GM12878 (cell line): ENCODE measurements around the gene FBN3. TPM values are rescaled to one million over a fixed set of nuclear protein-coding genes. Genes with fewer than 3 reads are reported as not detected.

ENCODE experiments used
- ATAC-seq: fragments of 200-7000 bp; cut with Tn5 transposase; 3 replicates; pipeline ENCODE4 v1.9.1; 2020; ENCODE audit warnings: mild to moderate bottlenecking, moderate library complexity
- BruUV-seq: library from RNA; stranded (reverse); fragments of 400-500 nt; replicated peaks from 2 replicates; lab custom pipeline; 2021; lab: Mats Ljungman, UMichigan
- CTCF ChIA-PET: fragments of 300-600 bp; sonication (Branson Sonifier 250); formaldehyde crosslinking; extraction: SDS; loops from one replicate; lab custom pipeline; 2021; ENCODE audit warnings: inconsistent platforms; lab: Yijun Ruan, JAX
- POLR2A ChIA-PET: fragments of 350-600 bp; formaldehyde crosslinking; extraction: SDS; loops from one replicate; lab custom pipeline; 2021; ENCODE audit warnings: inconsistent platforms; lab: Charles Lee
- RAD21 ChIA-PET: fragments of 300-600 bp; sonication (Branson Sonifier 250); formaldehyde crosslinking; loops from one replicate; lab custom pipeline; 2023; ENCODE audit warnings: antibody characterized with exemption; ENCODE audit not compliant: unreplicated experiment; lab: Charles Lee
- SMC1A ChIA-PET: fragments of 300-600 bp; sonication (Branson Sonifier 250); formaldehyde crosslinking; loops from one replicate; lab custom pipeline; 2023; ENCODE audit not compliant: unreplicated experiment, uncharacterized antibody; lab: Charles Lee
- DNase-seq: peaks from one replicate; pipeline ENCODE4 v3.0.0-alpha.2; 2011; ENCODE audit warnings: low read depth, low spot score
- FAIRE-seq: peaks from 3 replicates; lab custom pipeline; 2011; peaks lifted over from hg19 to GRCh38; lab: Jason Lieb, UNC
- H2AFZ ChIP-seq: 2 replicates; pipeline ENCODE4 v1.6.0; 2011; ENCODE audit warnings: low read depth, low read length, control low read depth; ENCODE audit not compliant: control insufficient read depth
- H3K27ac ChIP-seq: 2 replicates; pipeline ENCODE4 v1.5.1; 2011; ENCODE audit warnings: control low read depth; ENCODE audit not compliant: control insufficient read depth, insufficient read depth
- H3K27me3 ChIP-seq, 2 experiments: replicated peaks in 1 of 2; 2 replicates each; pipeline versions ENCODE4 v1.6.0 to v1.6.1; 2011; ENCODE audit warnings: low read length in 1 of 2; ENCODE audit not compliant: control insufficient read depth in 2 of 2, insufficient read depth in 2 of 2
- H3K36me3 ChIP-seq, 2 experiments: 2 replicates each; pipeline ENCODE4 v1.5.1; 2011; ENCODE audit warnings: low read length in 1 of 2; ENCODE audit not compliant: control insufficient read depth in 2 of 2, insufficient read depth in 2 of 2
- H3K4me1 ChIP-seq: 2 replicates; pipeline ENCODE4 v1.6.1; 2011; ENCODE audit warnings: mild to moderate bottlenecking, low read length, moderate library complexity, mixed read lengths; ENCODE audit not compliant: control insufficient read depth, insufficient read depth
- H3K4me2 ChIP-seq: 2 replicates; pipeline ENCODE4 v1.6.0; 2011; ENCODE audit warnings: control low read depth; ENCODE audit not compliant: control insufficient read depth, insufficient read depth
- H3K4me3 ChIP-seq: fragments of 200-600 bp; sonication (generic); 2 replicates; pipeline ENCODE4 v1.5.1; 2016
- H3K79me2 ChIP-seq: 2 replicates; pipeline ENCODE4 v1.6.0; 2011; ENCODE audit warnings: low read length; ENCODE audit not compliant: control insufficient read depth, insufficient read depth
- H3K9ac ChIP-seq: 2 replicates; pipeline ENCODE4 v1.8.0; 2011; ENCODE audit warnings: low read length, control low read depth, mixed read lengths; ENCODE audit not compliant: control insufficient read depth, insufficient read depth
- H3K9me3 ChIP-seq: replicated peaks from 3 replicates; pipeline ENCODE4 v1.5.1; 2011; ENCODE audit warnings: mild to moderate bottlenecking, low read length; ENCODE audit not compliant: control insufficient read depth, insufficient read depth
- H4K20me1 ChIP-seq: 2 replicates; pipeline ENCODE4 v1.6.0; 2011; ENCODE audit not compliant: control insufficient read depth, insufficient read depth
- JUND ChIP-seq: IDR thresholded peaks from 2 replicates; pipeline ENCODE4 v1.6.1; 2012; ENCODE audit warnings: low read depth, mild to moderate bottlenecking, low read length, improper control_type of control experiment, moderate library complexity
- MYC ChIP-seq: IDR thresholded peaks from 2 replicates; pipeline ENCODE4 v1.6.1; 2011; ENCODE audit warnings: mild to moderate bottlenecking, low read length, moderate library complexity, inconsistent platforms; ENCODE audit not compliant: insufficient read depth, insufficient replicate concordance, insufficient read length, severe bottlenecking
- NBN ChIP-seq: fragments of 450-650 bp; IDR thresholded peaks from 2 replicates; pipeline ENCODE4 v1.6.1; 2016
- NFIC ChIP-seq: IDR thresholded peaks from 2 replicates; pipeline ENCODE4 v1.6.1; 2012; ENCODE audit warnings: low read depth, mild to moderate bottlenecking, inconsistent platforms, low read length, moderate library complexity
- PAX5 ChIP-seq: IDR thresholded peaks from 2 replicates; pipeline ENCODE4 v1.6.1; 2011; ENCODE audit warnings: low read depth, low read length, borderline replicate concordance
- POLR2AphosphoS2 ChIP-seq: IDR thresholded peaks from 2 replicates; pipeline ENCODE4 v1.6.1; 2011; ENCODE audit warnings: low read depth, mild to moderate bottlenecking, low read length, improper control_type of control experiment, moderate library complexity
- POU2F2 ChIP-seq: IDR thresholded peaks from 3 replicates; pipeline ENCODE4 v1.6.1; 2011; ENCODE audit warnings: low read depth, mild to moderate bottlenecking, low read length, borderline replicate concordance
- TCF3 ChIP-seq: IDR thresholded peaks from 2 replicates; pipeline ENCODE4 v1.6.1; 2012; ENCODE audit warnings: low read depth, mild to moderate bottlenecking, low read length, borderline replicate concordance; ENCODE audit not compliant: insufficient read depth
- ZNF24 ChIP-seq: fragments of 450-650 bp; IDR thresholded peaks from 2 replicates; pipeline ENCODE4 v1.6.1; 2017; ENCODE audit warnings: antibody characterized with exemption, mild to moderate bottlenecking
- ZNF274 ChIP-seq: IDR thresholded peaks from one replicate; pipeline ENCODE4 v1.8.0; 2011; ENCODE audit not compliant: insufficient read length, insufficient read depth
- WGBS: methylation state at CpG from one replicate; pipeline ENCODE4 v1.1.6; 2016; ENCODE audit warnings: low lambda C conversion rate; ENCODE audit not compliant: insufficient replicate concordance, insufficient coverage; ENCODE audit errors: missing lambda C conversion rate; 5-methylcytosine and 5-hydroxymethylcytosine counted together
- in situ Hi-C: fragments of 300-500 bp; cut with MboI; formaldehyde crosslinking; loops from 9 replicates; pipeline ENCODE4 v1.14.3; 2018; ENCODE audit warnings: mixed read lengths
- intact Hi-C: fragments of 100-400 bp; cut with micrococcal nuclease; formaldehyde crosslinking; loops from one replicate; pipeline ENCODE4 v1.14.2; 2022; ENCODE audit not compliant: unreplicated experiment
- polyA plus RNA-seq, 11 experiments: library from polyadenylated mRNA; depleted of rRNA in 4 of 11; unstranded in 6 of 11; stranded (reverse) in 5 of 11; fragments of >200 nt; fragmentation: Nextera tagmentation in 4 of 11; fragmentation: Illumina TruSeq in 1 of 11; extraction: Ambion mirVana in 4 of 11; extraction: Trizol in 1 of 11; gene quantifications; 1 replicate in 1 of 11; 2 replicates in 10 of 11; pipeline versions ENCODE4 v1.2.1 to v1.2.3, GENCODE V29; 2011 to 2016; ENCODE audit warnings: inconsistent platforms in 2 of 11, missing spikeins in 2 of 11, low read depth in 1 of 11
- total RNA-seq, 4 experiments: library from RNA; depleted of rRNA in 3 of 4; stranded (reverse); fragments of >200 nt in 3 of 4; fragmentation: Illumina TruSeq in 1 of 4; extraction: Trizol in 1 of 4; gene quantifications; 2 replicates each; pipeline versions ENCODE4 v1.2.1 to v1.2.3, GENCODE V29; 2013 to 2021
- TF ChIP-seq, protein P1 (sequence below): fragments of 450-650 bp; IDR thresholded peaks from 2 replicates; pipeline ENCODE4 v1.6.1; 2017; ENCODE audit warnings: mild to moderate bottlenecking, moderate library complexity
- TF ChIP-seq, protein P2 (sequence below): fragments of 450-650 bp; conservative IDR thresholded peaks from 2 replicates; pipeline ENCODE4 v1.6.1; 2017; ENCODE audit warnings: mild to moderate bottlenecking, moderate library complexity

The FBN3 gene
- total and polyA plus RNA-seq, 10 of the 15 experiments (the other 5 are each of a cell fraction or from before 2014, with no cell fraction given) = 0.05 TPM; not detected in 9

DNA sequence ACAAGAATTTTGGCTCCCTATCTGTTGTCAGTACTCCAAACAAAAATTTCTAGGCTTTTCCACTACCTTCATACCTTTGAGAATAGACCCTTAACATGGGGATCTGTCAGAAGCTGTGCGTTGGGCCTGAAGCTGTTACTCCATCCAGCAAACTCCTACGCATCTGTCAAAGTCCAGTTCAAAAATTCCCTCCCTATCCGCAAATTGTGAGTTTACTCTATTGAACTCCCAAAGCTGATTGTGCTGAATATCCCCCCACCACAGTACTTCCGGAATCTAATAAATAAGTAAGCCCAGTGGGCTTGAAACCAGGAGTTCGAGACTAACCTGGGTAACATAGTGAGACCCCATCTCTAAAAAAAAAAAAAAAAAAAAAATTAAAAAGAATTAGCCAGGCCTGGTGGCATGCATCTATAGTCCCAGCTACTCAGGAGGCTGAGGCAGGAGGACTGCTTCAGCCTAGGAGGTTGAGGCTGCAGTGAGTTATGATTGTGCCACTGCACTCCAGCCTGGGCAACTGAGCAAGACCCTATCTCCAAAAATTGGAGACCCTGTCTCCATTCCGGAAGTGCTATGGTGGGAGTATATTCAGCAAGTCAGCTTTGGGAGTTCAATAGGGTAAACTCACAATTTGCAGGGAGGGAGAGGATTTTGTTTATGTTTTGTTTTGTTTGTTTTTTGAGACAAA, 930 bp upstream of the FBN3 start:
- WGBS = 54% methylated on average over 6 of the region's 6 CpGs
- Histone ChIP-seq H4K20me1 (no peaks in the 10 kb centered on the region; the same call in 1 of the 2 replicates), H3K4me3 (no peak overlapping the region), H3K27ac (no peak overlapping the region), H3K9ac (no peak overlapping the region), H3K79me2 (no peaks in the 10 kb centered on the region), H3K4me1 (no peaks in the 10 kb centered on the region), H3K4me2 (no peak overlapping the region), H3K27me3 (peaks cover 6 to 9% of the 10 kb centered on the region in 2 experiments; a peak in 3 of 4 replicates), H2AFZ (no peak overlapping the region), H3K9me3 (no peaks in the 10 kb centered on the region), H3K36me3 (no peaks in the 10 kb centered on the region)
- intact Hi-C loops = loop anchor here (10.0 kb wide), 1 partner anchor 206 kb away; the partner anchor contains the start of gene TIMM44
- BruUV-seq = no TSS peak
- CTCF ChIA-PET = no interaction called here
- ATAC-seq (no peak), FAIRE-seq (no peak), DNase-seq (no peak)
- in situ Hi-C loops = no loop called here
- RAD21 ChIA-PET = interaction anchor here (0.6 to 0.8 kb wide), 2 partner anchors 8 to 19 kb away, joined by 3 to 4 read pairs; no protein-coding TSS in a partner anchor
- SMC1A ChIA-PET = interaction anchor here (0.6 kb wide), 1 partner anchor 173 kb away, joined by 3 read pairs; no protein-coding TSS in a partner anchor
- TF ChIP-seq ZNF274 (no peak), ZNF24 (no peak), NFIC (no peak), JUND (no peak), POLR2AphosphoS2 (no peak), NBN (no peak), TCF3 (no peak), POU2F2 (no peak), PAX5 (no peak), MYC (no peak)
- TF ChIP-seq, protein P1, sequence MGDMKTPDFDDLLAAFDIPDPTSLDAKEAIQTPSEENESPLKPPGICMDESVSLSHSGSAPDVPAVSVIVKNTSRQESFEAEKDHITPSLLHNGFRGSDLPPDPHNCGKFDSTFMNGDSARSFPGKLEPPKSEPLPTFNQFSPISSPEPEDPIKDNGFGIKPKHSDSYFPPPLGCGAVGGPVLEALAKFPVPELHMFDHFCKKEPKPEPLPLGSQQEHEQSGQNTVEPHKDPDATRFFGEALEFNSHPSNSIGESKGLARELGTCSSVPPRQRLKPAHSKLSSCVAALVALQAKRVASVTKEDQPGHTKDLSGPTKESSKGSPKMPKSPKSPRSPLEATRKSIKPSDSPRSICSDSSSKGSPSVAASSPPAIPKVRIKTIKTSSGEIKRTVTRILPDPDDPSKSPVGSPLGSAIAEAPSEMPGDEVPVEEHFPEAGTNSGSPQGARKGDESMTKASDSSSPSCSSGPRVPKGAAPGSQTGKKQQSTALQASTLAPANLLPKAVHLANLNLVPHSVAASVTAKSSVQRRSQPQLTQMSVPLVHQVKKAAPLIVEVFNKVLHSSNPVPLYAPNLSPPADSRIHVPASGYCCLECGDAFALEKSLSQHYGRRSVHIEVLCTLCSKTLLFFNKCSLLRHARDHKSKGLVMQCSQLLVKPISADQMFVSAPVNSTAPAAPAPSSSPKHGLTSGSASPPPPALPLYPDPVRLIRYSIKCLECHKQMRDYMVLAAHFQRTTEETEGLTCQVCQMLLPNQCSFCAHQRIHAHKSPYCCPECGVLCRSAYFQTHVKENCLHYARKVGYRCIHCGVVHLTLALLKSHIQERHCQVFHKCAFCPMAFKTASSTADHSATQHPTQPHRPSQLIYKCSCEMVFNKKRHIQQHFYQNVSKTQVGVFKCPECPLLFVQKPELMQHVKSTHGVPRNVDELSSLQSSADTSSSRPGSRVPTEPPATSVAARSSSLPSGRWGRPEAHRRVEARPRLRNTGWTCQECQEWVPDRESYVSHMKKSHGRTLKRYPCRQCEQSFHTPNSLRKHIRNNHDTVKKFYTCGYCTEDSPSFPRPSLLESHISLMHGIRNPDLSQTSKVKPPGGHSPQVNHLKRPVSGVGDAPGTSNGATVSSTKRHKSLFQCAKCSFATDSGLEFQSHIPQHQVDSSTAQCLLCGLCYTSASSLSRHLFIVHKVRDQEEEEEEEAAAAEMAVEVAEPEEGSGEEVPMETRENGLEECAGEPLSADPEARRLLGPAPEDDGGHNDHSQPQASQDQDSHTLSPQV = no peak
- TF ChIP-seq, protein P2, sequence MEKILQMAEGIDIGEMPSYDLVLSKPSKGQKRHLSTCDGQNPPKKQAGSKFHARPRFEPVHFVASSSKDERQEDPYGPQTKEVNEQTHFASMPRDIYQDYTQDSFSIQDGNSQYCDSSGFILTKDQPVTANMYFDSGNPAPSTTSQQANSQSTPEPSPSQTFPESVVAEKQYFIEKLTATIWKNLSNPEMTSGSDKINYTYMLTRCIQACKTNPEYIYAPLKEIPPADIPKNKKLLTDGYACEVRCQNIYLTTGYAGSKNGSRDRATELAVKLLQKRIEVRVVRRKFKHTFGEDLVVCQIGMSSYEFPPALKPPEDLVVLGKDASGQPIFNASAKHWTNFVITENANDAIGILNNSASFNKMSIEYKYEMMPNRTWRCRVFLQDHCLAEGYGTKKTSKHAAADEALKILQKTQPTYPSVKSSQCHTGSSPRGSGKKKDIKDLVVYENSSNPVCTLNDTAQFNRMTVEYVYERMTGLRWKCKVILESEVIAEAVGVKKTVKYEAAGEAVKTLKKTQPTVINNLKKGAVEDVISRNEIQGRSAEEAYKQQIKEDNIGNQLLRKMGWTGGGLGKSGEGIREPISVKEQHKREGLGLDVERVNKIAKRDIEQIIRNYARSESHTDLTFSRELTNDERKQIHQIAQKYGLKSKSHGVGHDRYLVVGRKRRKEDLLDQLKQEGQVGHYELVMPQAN = no peak
- POLR2A ChIA-PET = no interaction called here
